IMR-90 (cell line): ENCODE results near the gene GLRX2. TPM values are rescaled to one million over a fixed set of nuclear protein-coding genes. Genes with fewer than 3 reads are reported as not detected.
"Not testable (repeated sequence)": the region's sequence is repeated elsewhere in the genome, so short reads cannot be mapped to it uniquely, and the experiment has no call there.

Source experiments
- ATAC-seq: fragments of 200-7000 bp; cut with Tn5 transposase; 2 replicates; pipeline ENCODE4 v1.9.1; 2020; ENCODE audit warnings: low read depth, mild to moderate bottlenecking, moderate library complexity
- BruUV-seq: library from RNA; stranded (reverse); fragments of 400-500 nt; replicated peaks from 2 replicates; lab custom pipeline; 2021; lab: Mats Ljungman, UMichigan
- CTCF ChIA-PET: fragments of 300-600 bp; formaldehyde crosslinking; extraction: SDS; loops from one replicate; lab custom pipeline; 2021; ENCODE audit warnings: antibody characterized with exemption; lab: Yijun Ruan, JAX
- POLR2A ChIA-PET: fragments of 300-600 bp; sonication (Branson Sonifier 250); formaldehyde crosslinking; loops from one replicate; lab custom pipeline; 2022; ENCODE audit warnings: antibody characterized with exemption; ENCODE audit not compliant: unreplicated experiment; lab: Charles Lee
- DNase-seq: peaks from one replicate; pipeline ENCODE4 v3.0.0; 2013
- H2AFZ ChIP-seq: replicated peaks from 2 replicates; pipeline ENCODE3; 2013; ENCODE audit warnings: low read length, mild to moderate bottlenecking; ENCODE audit not compliant: poor library complexity
- H2AK5ac ChIP-seq: 2 replicates; pipeline ENCODE4 v1.6.1; 2013; ENCODE audit warnings: low read depth, low read length, inconsistent platforms
- H2AK9ac ChIP-seq: replicated peaks from 2 replicates; pipeline ENCODE3; 2013; ENCODE audit warnings: mild to moderate bottlenecking, low read depth, low read length, moderate library complexity; ENCODE audit not compliant: poor library complexity
- H2BK120ac ChIP-seq: 2 replicates; pipeline ENCODE4 v1.6.1; 2013; ENCODE audit warnings: low read depth, low read length, inconsistent platforms
- H2BK15ac ChIP-seq: 3 replicates; pipeline ENCODE4 v1.6.1; 2013; ENCODE audit warnings: low read depth, low read length, inconsistent platforms
- H2BK20ac ChIP-seq: 2 replicates; pipeline ENCODE4 v1.6.1; 2013; ENCODE audit warnings: low read depth, mild to moderate bottlenecking, inconsistent platforms, low read length, moderate library complexity
- H2BK5ac ChIP-seq: 2 replicates; pipeline ENCODE4 v1.6.1; 2013; ENCODE audit warnings: mild to moderate bottlenecking, low read depth, low read length, inconsistent platforms; ENCODE audit not compliant: poor library complexity, severe bottlenecking
- H3K14ac ChIP-seq: replicated peaks from 2 replicates; pipeline ENCODE4 v1.6.1; 2013; ENCODE audit warnings: low read depth, low read length, inconsistent platforms
- H3K18ac ChIP-seq: 2 replicates; pipeline ENCODE4 v1.6.1; 2013; ENCODE audit warnings: low read depth, low read length, control low read depth
- H3K23ac ChIP-seq: 2 replicates; pipeline ENCODE4 v1.6.1; 2013; ENCODE audit warnings: low read depth, low read length, inconsistent platforms
- H3K27ac ChIP-seq: 2 replicates; pipeline ENCODE4 v1.5.1; 2013; ENCODE audit warnings: mild to moderate bottlenecking, control low read depth, low read length; ENCODE audit not compliant: insufficient read depth
- H3K27me3 ChIP-seq: 2 replicates; pipeline ENCODE4 v1.6.1; 2013; ENCODE audit warnings: low read length; ENCODE audit not compliant: control insufficient read depth, insufficient read depth
- H3K36me3 ChIP-seq: 2 replicates; pipeline ENCODE4 v1.6.1; 2013; ENCODE audit warnings: low read length, mixed read lengths; ENCODE audit not compliant: control insufficient read depth, insufficient read depth
- H3K4ac ChIP-seq: 2 replicates; pipeline ENCODE4 v1.6.1; 2013; ENCODE audit warnings: low read depth, low read length, inconsistent platforms
- H3K4me1 ChIP-seq: 2 replicates; pipeline ENCODE4 v1.6.1; 2013; ENCODE audit warnings: low read length, mixed read lengths; ENCODE audit not compliant: control insufficient read depth, insufficient read depth
- H3K4me2 ChIP-seq: 2 replicates; pipeline ENCODE4 v1.6.1; 2013; ENCODE audit warnings: low read depth, mild to moderate bottlenecking, control low read depth, low read length, moderate library complexity
- H3K4me3 ChIP-seq: 2 replicates; pipeline ENCODE4 v1.5.1; 2013; ENCODE audit warnings: low read depth, mild to moderate bottlenecking, control low read depth, low read length, moderate library complexity; ENCODE audit not compliant: insufficient read depth
- H3K56ac ChIP-seq: 2 replicates; pipeline ENCODE4 v1.6.1; 2013; ENCODE audit warnings: low read length, inconsistent platforms; ENCODE audit not compliant: insufficient read depth; ENCODE audit errors: extremely low read depth
- H3K79me1 ChIP-seq, 2 experiments: 2 replicates each; pipeline ENCODE4 v1.6.1; 2013; ENCODE audit warnings: low read length in 2 of 2, inconsistent platforms in 1 of 2, low read depth in 1 of 2
- H3K9ac ChIP-seq: 2 replicates; pipeline ENCODE4 v1.6.1; 2013; ENCODE audit warnings: low read depth, low read length, control low read depth
- H3K9me1 ChIP-seq: 2 replicates; pipeline ENCODE4 v1.6.1; 2013; ENCODE audit warnings: low read length, inconsistent platforms; ENCODE audit not compliant: insufficient read depth
- H3K9me3 ChIP-seq: 2 replicates; pipeline ENCODE4 v1.6.1; 2013; ENCODE audit warnings: low read length; ENCODE audit not compliant: control insufficient read depth, insufficient read depth
- H4K20me1 ChIP-seq: 2 replicates; pipeline ENCODE4 v1.6.1; 2013; ENCODE audit warnings: low read length, inconsistent platforms; ENCODE audit not compliant: insufficient read depth
- H4K5ac ChIP-seq: 2 replicates; pipeline ENCODE4 v1.6.1; 2013; ENCODE audit warnings: mild to moderate bottlenecking, low read depth, low read length, control low read depth
- H4K8ac ChIP-seq, 2 experiments: 2 replicates each; pipeline ENCODE4 v1.6.1; 2013; ENCODE audit warnings: low read depth in 2 of 2, low read length in 2 of 2, control low read depth in 1 of 2, inconsistent platforms in 1 of 2
- H4K91ac ChIP-seq: 2 replicates; pipeline ENCODE4 v1.6.1; 2013; ENCODE audit warnings: low read depth, low read length, inconsistent platforms; ENCODE audit not compliant: insufficient read depth
- WGBS, 2 experiments: methylation state at CpG; one replicate each; pipeline versions ENCODE4 v1.1.5 to v1.1.7; 2013; ENCODE audit warnings: missing lambda C conversion rate in 2 of 2; ENCODE audit not compliant: insufficient read length in 1 of 2; ENCODE audit errors: extremely low coverage in 2 of 2; 5-methylcytosine and 5-hydroxymethylcytosine counted together
- dilution Hi-C: fragments of 300-500 bp; cut with HindIII; formaldehyde crosslinking; loops from one replicate; pipeline ENCODE4 v1.14.3; 2018; ENCODE audit warnings: low sequenced_read_pairs; ENCODE audit not compliant: unreplicated experiment
- in situ Hi-C: fragments of 300-500 bp; cut with MboI; formaldehyde crosslinking; loops from 3 replicates; pipeline ENCODE4 v1.14.3; 2019; ENCODE audit warnings: low sequenced_read_pairs, inconsistent platforms, mixed read lengths
- intact Hi-C: fragments of 100-400 bp; cut with micrococcal nuclease; formaldehyde crosslinking; loops from 2 replicates; pipeline ENCODE4 v1.10.0; 2022
- microRNA-seq, 2 experiments: library from miRNA; stranded (forward) in 1 of 2; unstranded in 1 of 2; fragments of 10-50 nt in 1 of 2; fragments of <30 nt in 1 of 2; gene quantifications in 1 of 2; microRNA quantifications in 1 of 2; one replicate each; pipeline versions ENCODE3 to v1.1.0; 2013 to 2020; ENCODE audit not compliant: insufficient read depth in 1 of 2, insufficient read length in 1 of 2, unreplicated experiment in 1 of 2
- polyA plus RNA-seq, 3 experiments: library from polyadenylated mRNA; depleted of rRNA; stranded (reverse); fragments of >200 nt; gene quantifications; 2 replicates each; pipeline ENCODE4 v1.2.3, GENCODE V29; 2012; ENCODE audit warnings: low replicate concordance in 1 of 3
- small RNA-seq, 5 experiments: library from RNA; depleted of rRNA; stranded (forward); fragments of <200 nt; gene quantifications; one replicate each; pipeline ENCODE3, GENCODE V24; 2012
- total RNA-seq: library from RNA; depleted of rRNA; stranded (reverse); fragments of >200 nt; gene quantifications from 2 replicates; pipeline ENCODE4 v1.2.3, GENCODE V29; 2012; rRNA removed

GLRX2 gene
- total and polyA plus RNA-seq, 2 of the 4 experiments (the other 2 are of a cell fraction) = 2.0 to 15.9 TPM

- H4K8ac ChIP-seq, H2AK9ac ChIP-seq, H3K4me3 ChIP-seq, BruUV-seq, CTCF ChIA-PET, H2BK20ac ChIP-seq, H3K4ac ChIP-seq, H2AFZ ChIP-seq, H3K9me3 ChIP-seq, H2AK5ac ChIP-seq, H2BK5ac ChIP-seq, H3K14ac ChIP-seq, ATAC-seq, H4K20me1 ChIP-seq, in situ Hi-C loops, H3K27me3 ChIP-seq, H3K56ac ChIP-seq, H4K91ac ChIP-seq, H3K4me2 ChIP-seq, H4K5ac ChIP-seq, intact Hi-C loops, H3K9me1 ChIP-seq, POLR2A ChIA-PET, dilution Hi-C loops, H3K4me1 ChIP-seq, H3K23ac ChIP-seq, H3K9ac ChIP-seq, H3K18ac ChIP-seq, H2BK120ac ChIP-seq, H2BK15ac ChIP-seq, DNase-seq: not testable (repeated sequence)
- H3K79me1 ChIP-seq = peaks cover 11 to 29% of the 10 kb centered on the region in 2 experiments; a peak in 3 of 4 replicates
- peaks cover 17% of the 10 kb centered on the region for H3K36me3 ChIP-seq
- WGBS, 2 experiments = no CpG with 5 or more reads among the region's 5 CpGs
- peak overlapping the region; percentile 52; the same call in 1 of the 2 replicates for H3K27ac ChIP-seq
Observed at GRCh38 chr1:193048913-193049312, 56.3 kb downstream of the GLRX2 start.

Small RNA genes within 50 kb of the gene (microRNA-seq; reads per million reads assigned to microRNA genes)
- gene MIR1278 (ENCODE audit: insufficient read depth in 1 of 2, insufficient read length in 1 of 2, unreplicated experiment in 1 of 2) (0.73 to 3.1 reads per million in 2 experiments), gene SCARNA18B (ENCODE audit: insufficient read depth, insufficient read length) (not detected)

Small RNA genes within 50 kb of the gene (small RNA-seq; reads per million reads assigned to genes)
- 0 to 6.0 (median 0) reads per million in 5 experiments for gene MIR1278
- gene SCARNA18B = 0 to 14.5 (median 0.32) reads per million in 5 experiments

Other genes starting within 250 kb of the GLRX2 start
- gene UCHL5, start 46.1 kb downstream of the GLRX2 start, total RNA-seq = 12.9 and 25.8 TPM in 2 replicates
- 15.7 and 18.4 TPM in 2 replicates for gene UCHL5, start 46.1 kb downstream of the GLRX2 start, polyA plus RNA-seq (2012; rRNA removed)
- 161 and 184 TPM in 2 replicates for gene RO60, start 45.8 kb downstream of the GLRX2 start, total RNA-seq
- gene RO60, start 45.8 kb downstream of the GLRX2 start, polyA plus RNA-seq (2012; rRNA removed) = 9.6 and 10.9 TPM in 2 replicates
- 29.6 and 44.7 TPM in 2 replicates for gene CDC73, start 16.6 kb upstream of the GLRX2 start, total RNA-seq
- gene CDC73, start 16.6 kb upstream of the GLRX2 start, polyA plus RNA-seq (2012; rRNA removed) = 22.1 and 22.3 TPM in 2 replicates
- 4.5 and 5.8 TPM in 2 replicates for gene B3GALT2, start 81.2 kb upstream of the GLRX2 start, total RNA-seq
- 1.1 and 1.8 TPM in 2 replicates for gene B3GALT2, start 81.2 kb upstream of the GLRX2 start, polyA plus RNA-seq (2012; rRNA removed)